Effector memory CD4-positive, alpha-beta T cell (primary cell): ENCODE results near the gene KRTAP5-10.
"Not testable (repeated sequence)": the region's sequence is repeated elsewhere in the genome, so short reads cannot be mapped to it uniquely, and the experiment has no call there.

Experiments used
- DNase-seq, 3 donors: peaks; one replicate each; pipeline ENCODE4 v3.0.0-alpha.2; 2020
- H3K27ac ChIP-seq: 2 replicates; pipeline ENCODE4 v1.7.0; 2013; ENCODE audit warnings: mild to moderate bottlenecking, low read length, moderate library complexity; ENCODE audit not compliant: insufficient read depth, poor library complexity, severe bottlenecking
- H3K27me3 ChIP-seq: replicated peaks from 2 replicates; pipeline ENCODE4 v1.7.0; 2013; ENCODE audit warnings: mild to moderate bottlenecking, low read length; ENCODE audit not compliant: insufficient read depth, control insufficient read depth, poor library complexity, severe bottlenecking
- H3K36me3 ChIP-seq: 2 replicates; pipeline ENCODE4 v1.7.0; 2013; ENCODE audit warnings: mild to moderate bottlenecking, low read length, moderate library complexity; ENCODE audit not compliant: control insufficient read depth, insufficient read depth
- H3K4me1 ChIP-seq: 2 replicates; pipeline ENCODE4 v1.7.0; 2013; ENCODE audit warnings: low read length, mild to moderate bottlenecking; ENCODE audit not compliant: control insufficient read depth, insufficient read depth, poor library complexity, severe bottlenecking
- H3K4me3 ChIP-seq: 2 replicates; pipeline ENCODE4 v1.7.0; 2013; ENCODE audit warnings: low read length, low read depth, mild to moderate bottlenecking; ENCODE audit not compliant: insufficient read depth, poor library complexity, severe bottlenecking
- H3K9me3 ChIP-seq: 2 replicates; pipeline ENCODE4 v1.7.0; 2013; ENCODE audit warnings: mild to moderate bottlenecking, low read length, moderate library complexity; ENCODE audit not compliant: control insufficient read depth

KRTAP5-10 gene

GRCh38 chr11:71607520-71608216, 42.3 kb downstream of the KRTAP5-10 start:
- H3K27me3 ChIP-seq, H3K4me3 ChIP-seq, DNase-seq, H3K4me1 ChIP-seq, H3K9me3 ChIP-seq, H3K36me3 ChIP-seq, H3K27ac ChIP-seq: not testable (repeated sequence)

DNA sequence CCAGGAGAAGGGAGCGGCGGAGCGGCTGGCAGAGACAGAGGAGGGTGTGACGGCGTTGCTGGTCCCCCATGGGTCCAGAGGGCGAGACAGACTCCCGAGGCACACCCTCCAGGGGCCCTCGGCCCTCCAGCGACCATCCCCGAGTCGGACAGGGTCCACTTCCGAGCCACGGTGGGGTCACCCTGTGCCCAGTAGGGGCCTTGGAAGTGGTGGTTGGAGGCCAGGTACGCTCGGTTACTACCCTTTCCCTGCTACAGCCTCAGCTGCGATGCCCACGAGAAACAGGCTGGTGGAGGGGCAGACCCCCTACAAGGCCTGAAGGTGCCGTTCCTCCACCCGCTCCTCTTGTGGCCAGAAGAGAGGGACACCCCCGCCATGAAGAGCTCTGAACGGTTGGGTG, 42.9 kb downstream of the KRTAP5-10 start:
- not testable (repeated sequence) for H3K27ac ChIP-seq, DNase-seq, H3K4me1 ChIP-seq, H3K27me3 ChIP-seq, H3K36me3 ChIP-seq, H3K4me3 ChIP-seq, H3K9me3 ChIP-seq

GRCh38 chr11:71611218-71611910, 46.0 kb downstream of the KRTAP5-10 start:
- not testable (repeated sequence) for H3K4me1 ChIP-seq, H3K27me3 ChIP-seq, H3K27ac ChIP-seq, H3K9me3 ChIP-seq, H3K4me3 ChIP-seq, DNase-seq, H3K36me3 ChIP-seq

- H3K27me3 ChIP-seq = not testable (repeated sequence)
Observed at GRCh38 chr11:71613931-71614330, 48.6 kb downstream of the KRTAP5-10 start.

DNA sequence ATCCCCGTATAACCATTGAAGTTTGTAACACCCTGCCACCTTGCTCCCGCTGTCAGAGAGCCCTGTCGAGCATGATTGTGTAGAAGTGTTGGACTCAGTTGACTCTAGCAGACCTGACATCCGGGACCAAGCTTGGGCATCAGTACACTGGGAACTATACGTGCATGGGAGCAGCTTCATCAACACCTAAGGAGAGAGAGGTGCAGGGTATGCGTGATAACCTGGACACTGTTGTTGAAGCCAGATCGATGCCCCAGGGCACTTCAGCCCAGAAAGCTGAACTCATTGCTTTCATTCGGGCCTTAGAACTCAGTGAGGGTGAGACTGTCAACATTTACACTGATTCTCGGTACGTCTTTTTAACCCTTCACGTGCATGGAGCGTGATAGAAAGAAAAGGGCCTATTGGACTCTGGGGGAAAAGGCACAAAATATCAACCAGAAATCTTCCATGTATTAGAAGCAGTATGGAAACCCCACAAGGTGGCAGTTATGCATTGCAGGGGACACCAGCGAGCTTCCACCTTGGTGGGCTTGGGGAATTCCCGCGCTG, 49.1 kb downstream of the KRTAP5-10 start:
- H3K36me3 ChIP-seq, DNase-seq, H3K4me3 ChIP-seq, H3K27me3 ChIP-seq, H3K4me1 ChIP-seq, H3K27ac ChIP-seq, H3K9me3 ChIP-seq: not testable (repeated sequence)

More at GRCh38 chr11:71613931-71614330, 48.6 kb downstream of the KRTAP5-10 start:
- H3K36me3 ChIP-seq, H3K4me3 ChIP-seq, DNase-seq, H3K4me1 ChIP-seq, H3K27ac ChIP-seq, H3K9me3 ChIP-seq: not testable (repeated sequence)

GRCh38 chr11:71615003-71615402, 49.6 kb downstream of the KRTAP5-10 start:
- H3K9me3 ChIP-seq, H3K27ac ChIP-seq, H3K4me1 ChIP-seq, DNase-seq, H3K4me3 ChIP-seq, H3K27me3 ChIP-seq, H3K36me3 ChIP-seq: not testable (repeated sequence)
